ENCODE results near the gene SLC16A13.
A peak's percentile ranks its signal among the peaks of the same experiment; 100 is the strongest.
"Not testable (repeated sequence)": the region's sequence is repeated elsewhere in the genome, so short reads cannot be mapped to it uniquely, and the experiment has no call there.

The SLC16A13 gene, protein sequence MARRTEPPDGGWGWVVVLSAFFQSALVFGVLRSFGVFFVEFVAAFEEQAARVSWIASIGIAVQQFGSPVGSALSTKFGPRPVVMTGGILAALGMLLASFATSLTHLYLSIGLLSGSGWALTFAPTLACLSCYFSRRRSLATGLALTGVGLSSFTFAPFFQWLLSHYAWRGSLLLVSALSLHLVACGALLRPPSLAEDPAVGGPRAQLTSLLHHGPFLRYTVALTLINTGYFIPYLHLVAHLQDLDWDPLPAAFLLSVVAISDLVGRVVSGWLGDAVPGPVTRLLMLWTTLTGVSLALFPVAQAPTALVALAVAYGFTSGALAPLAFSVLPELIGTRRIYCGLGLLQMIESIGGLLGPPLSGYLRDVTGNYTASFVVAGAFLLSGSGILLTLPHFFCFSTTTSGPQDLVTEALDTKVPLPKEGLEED

GRCh38 chr17:7035591-7036368 is at the start of gene SLC16A13:
Gene SLC16A13 (plus strand): TSS chr17:7036015. CDS start chr17:7036383, 368 bp downstream.
- DNase-seq = peak; percentile 92

DNA sequence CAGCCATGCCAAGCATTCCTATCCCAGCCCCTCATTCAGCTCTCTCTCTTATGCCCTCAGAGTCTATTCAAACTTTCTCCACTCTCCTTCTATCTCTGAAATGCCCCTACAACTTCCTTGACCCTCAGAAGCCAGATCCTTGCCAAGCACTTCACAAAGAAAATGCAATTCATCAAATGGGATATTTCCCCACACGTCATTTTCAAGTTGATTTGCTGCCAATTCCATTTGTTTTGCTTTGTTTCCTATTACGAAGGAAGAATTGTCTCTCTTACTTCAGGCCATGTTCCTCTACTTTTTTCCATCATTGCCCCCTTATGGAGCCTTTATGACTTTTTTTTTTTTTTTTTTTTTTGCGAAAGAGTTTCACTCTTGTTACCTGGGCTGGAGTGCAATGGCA is 49.1 kb upstream of the SLC16A13 start:
- no peak for DNase-seq

- no peak for DNase-seq
These were observed 46.0 kb upstream of the SLC16A13 start for GRCh38 chr17:6989779-6990178.

GRCh38 chr17:6993613-6994056 is 42.2 kb upstream of the SLC16A13 start:
- DNase-seq = not testable (repeated sequence)

GRCh38 chr17:6994118-6994598 is 41.7 kb upstream of the SLC16A13 start:
- no peak for DNase-seq

GRCh38 chr17:6994666-6995256 is 41.1 kb upstream of the SLC16A13 start:
- no peak for DNase-seq

DNA sequence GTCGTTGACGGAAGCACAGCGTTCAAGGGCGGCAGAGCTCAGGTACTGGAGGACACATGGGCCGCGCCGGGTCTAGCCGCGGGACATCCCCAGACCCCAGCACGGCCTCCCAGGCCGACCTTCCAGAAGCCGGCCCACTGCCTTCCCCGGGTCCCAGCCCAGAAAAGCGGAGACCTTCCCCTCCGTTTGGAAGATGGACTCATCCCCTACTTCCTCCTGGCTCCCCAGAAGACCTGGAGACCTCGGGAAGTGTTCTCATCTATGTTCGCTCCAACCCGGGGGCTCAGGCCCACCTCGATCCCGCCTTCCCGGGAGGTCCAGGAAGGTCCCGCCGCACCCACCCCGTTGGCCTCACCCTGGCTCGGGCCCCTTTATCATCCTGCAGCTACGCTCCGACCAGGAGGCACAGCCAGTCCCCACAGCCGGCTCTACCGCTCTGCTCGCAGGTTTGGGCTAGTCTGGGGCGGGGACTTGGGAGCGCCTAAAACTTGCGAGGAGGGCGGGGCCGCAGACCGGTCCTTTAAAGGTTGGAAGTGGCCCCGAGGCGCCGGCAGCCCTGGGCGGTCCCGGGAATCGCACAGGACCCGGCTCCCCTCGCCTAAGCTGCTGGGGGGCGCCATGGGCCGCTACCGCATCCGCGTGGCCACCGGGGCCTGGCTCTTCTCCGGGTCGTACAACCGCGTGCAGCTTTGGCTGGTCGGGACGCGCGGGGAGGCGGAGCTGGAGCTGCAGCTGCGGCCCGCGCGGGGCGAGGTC is 40.1 kb upstream of the SLC16A13 start, which contains the start of gene ALOX12:
ALOX12 (plus strand) TSS at position 550 of the 756 bp plus-strand sequence; CDS start at position 619, 69 bp downstream.
- no peak for DNase-seq

DNA sequence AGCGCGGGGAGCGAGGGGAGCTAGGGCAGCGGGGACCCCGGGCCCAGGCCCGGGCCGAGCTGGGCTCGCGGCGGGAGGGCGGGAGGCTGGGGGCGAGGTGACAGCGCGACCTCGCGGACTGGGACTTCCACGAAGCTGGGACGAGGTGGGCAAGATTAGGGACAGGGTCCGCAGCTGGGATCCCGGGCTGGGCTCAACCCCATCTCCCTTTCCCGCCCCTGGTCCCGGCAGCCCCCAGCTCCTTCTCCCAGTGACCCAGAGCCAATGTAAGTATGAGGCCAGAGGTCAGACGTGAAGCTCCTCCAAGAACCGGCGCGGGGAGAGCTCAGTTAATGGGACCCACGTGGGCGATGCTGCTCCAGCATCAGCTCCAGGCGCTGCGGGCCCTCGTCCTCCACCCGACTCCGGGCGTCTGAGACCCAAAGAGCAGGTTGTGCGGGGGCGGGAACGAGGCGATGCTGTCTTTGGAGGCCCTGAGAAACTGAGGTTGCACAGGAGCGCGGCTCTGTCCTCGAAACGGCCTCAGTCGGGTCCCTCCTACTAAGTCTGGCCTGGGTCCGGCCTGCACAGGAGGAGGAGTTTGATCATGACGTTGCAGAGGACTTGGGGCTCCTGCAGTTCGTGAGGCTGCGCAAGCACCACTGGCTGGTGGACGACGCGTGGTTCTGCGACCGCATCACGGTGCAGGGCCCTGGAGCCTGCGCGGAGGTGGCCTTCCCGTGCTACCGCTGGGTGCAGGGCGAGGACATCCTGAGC is 39.4 kb upstream of the SLC16A13 start:
- no peak for DNase-seq

- no peak for DNase-seq
These were observed 38.6 kb upstream of the SLC16A13 start for GRCh38 chr17:6997171-6997570.

DNA sequence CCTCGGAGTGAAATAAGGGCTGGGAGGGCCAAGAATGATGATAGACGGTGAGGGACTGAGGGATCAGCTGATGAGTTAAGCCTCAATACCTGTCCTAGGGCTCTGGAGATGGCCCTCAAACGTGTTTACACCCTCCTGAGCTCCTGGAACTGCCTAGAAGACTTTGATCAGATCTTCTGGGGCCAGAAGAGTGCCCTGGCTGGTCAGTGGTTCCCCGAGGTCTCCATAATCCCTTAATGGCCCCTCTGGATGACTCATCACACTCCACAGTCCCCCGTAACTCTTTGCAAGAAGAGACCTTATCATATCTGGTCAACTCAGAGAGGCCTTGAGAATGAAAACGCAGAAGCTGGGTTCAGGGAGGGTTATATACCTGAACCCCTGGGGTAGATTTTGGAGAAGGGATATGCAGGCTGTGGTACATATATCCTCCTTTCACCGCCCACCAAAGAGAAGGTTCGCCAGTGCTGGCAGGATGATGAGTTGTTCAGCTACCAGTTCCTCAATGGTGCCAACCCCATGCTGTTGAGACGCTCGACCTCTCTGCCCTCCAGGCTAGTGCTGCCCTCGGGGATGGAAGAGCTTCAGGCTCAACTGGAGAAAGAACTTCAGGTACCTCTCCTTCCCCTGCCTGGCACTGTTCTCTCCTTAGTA is 36.8 kb upstream of the SLC16A13 start:
- no peak for DNase-seq

DNA sequence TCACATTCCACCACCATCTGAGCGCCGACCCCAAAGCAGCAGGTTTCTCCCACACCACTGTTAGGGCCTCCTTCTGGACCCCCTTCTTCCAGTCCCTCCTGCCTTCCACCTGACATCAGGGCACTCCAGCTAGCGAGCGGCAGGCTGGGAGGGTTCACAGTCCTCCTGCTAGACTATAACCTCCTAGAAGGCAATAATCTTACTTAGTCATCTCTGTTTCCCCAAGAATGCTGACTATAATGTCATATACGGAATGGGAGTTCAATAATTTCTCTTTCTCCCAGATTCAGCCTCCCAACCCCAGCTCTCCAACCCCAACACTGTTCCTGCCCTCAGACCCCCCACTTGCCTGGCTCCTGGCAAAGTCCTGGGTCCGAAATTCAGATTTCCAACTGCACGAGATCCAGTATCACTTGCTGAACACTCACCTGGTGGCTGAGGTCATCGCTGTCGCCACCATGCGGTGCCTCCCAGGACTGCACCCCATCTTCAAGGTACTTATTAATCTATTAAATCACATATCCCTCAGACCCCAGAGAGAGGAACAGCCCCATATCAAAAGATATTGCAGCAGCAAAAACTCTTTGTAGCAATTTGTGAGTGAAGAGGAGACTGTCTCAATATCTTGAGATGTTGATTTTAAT is 34.4 kb upstream of the SLC16A13 start:
- DNase-seq = no peak

DNA sequence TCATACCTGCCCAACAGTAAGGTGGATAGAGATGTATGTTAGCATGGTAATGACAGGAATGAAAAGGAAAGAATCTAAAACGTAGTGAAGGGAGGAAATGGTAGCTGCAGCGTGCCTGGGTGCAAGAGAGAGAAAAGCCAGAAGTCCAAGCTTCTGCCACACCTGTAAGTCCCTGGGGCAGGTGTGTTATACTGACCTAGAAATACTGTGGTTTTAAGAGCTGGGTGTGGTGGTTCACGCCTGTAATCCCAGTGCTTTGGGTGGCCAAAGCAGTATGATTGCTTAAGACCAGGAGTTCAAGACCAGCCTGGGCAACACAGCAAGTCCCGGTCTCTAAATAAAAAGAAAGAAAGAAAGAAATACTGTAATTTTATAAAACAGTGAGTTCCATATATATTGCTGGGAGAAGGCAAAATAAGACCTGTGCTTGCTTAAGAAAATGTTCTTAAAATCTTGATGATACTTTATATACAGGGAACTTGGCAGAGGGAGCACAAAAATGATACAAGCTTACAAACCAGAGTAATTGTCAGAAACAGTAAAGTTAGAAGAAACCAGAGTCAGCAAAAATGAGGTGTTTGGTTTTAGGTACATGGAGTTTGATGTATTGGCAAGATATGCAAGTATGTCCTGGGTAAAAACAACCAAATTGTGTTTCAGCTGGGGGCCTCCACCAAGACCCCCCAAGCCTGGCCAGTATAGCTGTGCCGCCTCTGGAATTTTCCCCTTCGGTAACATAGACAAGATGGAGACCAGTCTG is 33.3 kb upstream of the SLC16A13 start:
- DNase-seq = no peak

GRCh38 chr17:7003745-7004144 is 32.1 kb upstream of the SLC16A13 start:
- no peak for DNase-seq

DNA sequence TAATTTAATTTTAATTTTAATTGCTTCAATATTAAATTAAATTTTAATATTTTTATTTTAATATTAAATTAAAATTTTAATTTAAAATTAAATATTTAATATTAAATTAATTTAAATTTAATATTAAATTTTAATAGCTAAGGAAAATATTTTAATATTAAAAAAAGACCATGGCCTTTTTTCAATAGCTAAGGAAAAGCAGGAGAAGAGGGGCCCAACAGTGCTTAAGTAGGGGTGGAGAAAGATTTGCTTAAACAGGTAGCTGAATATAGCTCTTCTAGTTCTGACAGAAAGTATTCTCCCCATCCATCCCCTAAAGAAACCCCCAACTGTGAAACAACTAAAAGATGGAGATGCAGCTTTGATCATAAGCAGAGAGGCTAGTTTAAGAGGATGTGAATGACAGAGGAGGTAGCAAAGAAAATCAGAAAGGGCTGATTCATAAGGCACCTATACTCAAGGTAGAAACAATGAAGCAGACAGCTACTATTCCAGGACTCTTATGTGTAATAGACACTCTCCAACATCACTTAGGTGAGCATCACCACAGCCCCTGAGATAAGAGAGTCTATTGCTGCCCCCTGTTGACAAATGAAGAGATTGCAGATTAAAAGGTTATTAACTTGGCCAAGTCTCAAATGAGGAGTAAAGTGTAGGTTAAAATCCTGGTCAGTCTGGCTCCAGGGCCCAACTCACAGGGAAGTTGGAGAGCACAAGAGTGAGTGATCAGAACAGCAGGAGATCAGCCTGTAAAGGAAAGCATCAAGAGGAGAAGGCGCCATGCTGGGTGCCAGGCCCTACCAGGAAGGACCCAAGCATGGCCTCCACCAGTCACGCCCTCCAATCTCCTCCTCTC is 31.2 kb upstream of the SLC16A13 start:
- DNase-seq = peak; percentile 39

GRCh38 chr17:7005716-7006115 is 30.1 kb upstream of the SLC16A13 start:
- DNase-seq = no peak

- DNase-seq = no peak
These were observed 28.7 kb upstream of the SLC16A13 start for GRCh38 chr17:7007143-7007542.

DNA sequence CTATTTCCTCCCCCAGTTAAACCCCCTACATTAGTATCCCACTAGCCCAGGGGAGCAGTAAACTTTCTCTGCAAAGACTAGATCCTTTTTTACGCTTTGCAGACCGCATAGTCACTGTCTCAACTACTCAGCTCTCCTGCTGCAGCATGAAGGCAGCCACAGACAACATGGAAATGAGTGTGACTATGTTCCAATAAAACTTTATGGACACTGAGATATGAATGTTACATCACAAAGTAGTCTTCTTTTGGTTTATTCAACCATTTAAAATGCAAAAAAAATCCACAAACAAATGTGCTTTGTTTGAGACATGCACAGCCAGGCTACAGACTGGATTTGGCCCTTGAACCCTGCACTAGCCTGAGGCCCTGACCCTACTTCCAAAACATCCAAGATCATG is 25.3 kb upstream of the SLC16A13 start:
- no peak for DNase-seq

- no peak for DNase-seq
These were observed 24.4 kb upstream of the SLC16A13 start for GRCh38 chr17:7011415-7011814.

GRCh38 chr17:7011942-7012254 is 23.9 kb upstream of the SLC16A13 start:
- no peak for DNase-seq
